ENCODE data around the gene OPRD1. TPM values are rescaled to one million over a fixed set of nuclear protein-coding genes. Genes with fewer than 3 reads are reported as not detected.

OPRD1 gene
- total RNA-seq, 2 donors from 2014 or later, result 0.12 to 0.16 TPM

- Histone ChIP-seq H3K4me1 (no peaks in the 10 kb centered on the region), H3K27me3 (no peaks in the 10 kb centered on the region), H3K9me3 (no peaks in the 10 kb centered on the region), H3K4me3 (peak overlapping the region; percentile 52), H3K36me3 (no peaks in the 10 kb centered on the region), H3K9ac (ENCODE audit: low read depth in 2 of 2, low read length in 2 of 2) (peak overlapping the region; percentile 28 to 55), H3K27ac (peak overlapping the region; percentile 63)
- intact Hi-C loops (cut with DNase I), result no loop called here
- TF ChIP-seq CTCF (IDR thresholded peaks at IDR 0.05), result no peak
- peak; percentile 87 for DNase-seq
Observed at GRCh38 chr1:28775121-28775942, 36.6 kb upstream of the OPRD1 start.

GRCh38 chr1:28776341-28776740 is 35.6 kb upstream of the OPRD1 start:
- Histone ChIP-seq H3K27me3 (no peaks in the 10 kb centered on the region), H3K9me3 (no peaks in the 10 kb centered on the region), H3K4me3 (no peak overlapping the region), H3K36me3 (no peaks in the 10 kb centered on the region), H3K4me1 (no peaks in the 10 kb centered on the region), H3K27ac (no peak overlapping the region), H3K9ac (ENCODE audit: low read depth in 2 of 2, low read length in 2 of 2) (no peak overlapping the region)
- intact Hi-C loops (cut with DNase I), result no loop called here
- no peak for TF ChIP-seq CTCF (IDR thresholded peaks at IDR 0.05)
- DNase-seq, result no peak

- intact Hi-C loops (cut with DNase I), result no loop called here
- H3K4me1 ChIP-seq, result no peaks in the 10 kb centered on the region
- no peaks in the 10 kb centered on the region for H3K9me3 ChIP-seq
- no peaks in the 10 kb centered on the region for H3K27me3 ChIP-seq
- no peak for TF ChIP-seq CTCF (IDR thresholded peaks at IDR 0.05)
- H3K4me3 ChIP-seq, result no peak overlapping the region
- H3K36me3 ChIP-seq, result no peaks in the 10 kb centered on the region
- DNase-seq, result no peak
- H3K9ac ChIP-seq (ENCODE audit: low read depth in 2 of 2, low read length in 2 of 2), result no peak overlapping the region
- no peak overlapping the region for H3K27ac ChIP-seq
Observed at GRCh38 chr1:28778021-28778420, 33.9 kb upstream of the OPRD1 start.

- intact Hi-C loops (cut with DNase I), result loop anchor here (10.0 kb wide), 1 partner anchor 255 kb away; no protein-coding TSS in a partner anchor
- H3K27me3 ChIP-seq, result no peaks in the 10 kb centered on the region
Observed at GRCh38 chr1:28779751-28780408, 32.1 kb upstream of the OPRD1 start.

GRCh38 chr1:28781305-28781704 is 30.7 kb upstream of the OPRD1 start:
- Histone ChIP-seq H3K9me3 (no peaks in the 10 kb centered on the region), H3K27ac (no peak overlapping the region), H3K27me3 (no peaks in the 10 kb centered on the region), H3K4me1 (no peaks in the 10 kb centered on the region), H3K9ac (ENCODE audit: low read depth in 2 of 2, low read length in 2 of 2) (no peak overlapping the region), H3K4me3 (no peak overlapping the region), H3K36me3 (no peaks in the 10 kb centered on the region)
- DNase-seq, result no peak
- intact Hi-C loops (cut with DNase I), result loop anchor here (10.0 kb wide), 1 partner anchor 253 kb away; no protein-coding TSS in a partner anchor
- TF ChIP-seq CTCF (IDR thresholded peaks at IDR 0.05), result no peak

More at GRCh38 chr1:28779751-28780408, 32.1 kb upstream of the OPRD1 start:
- Histone ChIP-seq H3K27ac (no peak overlapping the region), H3K4me1 (no peaks in the 10 kb centered on the region), H3K36me3 (no peaks in the 10 kb centered on the region), H3K9me3 (no peaks in the 10 kb centered on the region), H3K4me3 (no peak overlapping the region), H3K9ac (ENCODE audit: low read depth in 2 of 2, low read length in 2 of 2) (no peak overlapping the region)
- no peak for DNase-seq
- no peak for TF ChIP-seq CTCF (IDR thresholded peaks at IDR 0.05)

Measured in colonic mucosa (tissue), 4 donors.